K562 (cell line): ENCODE data around the gene EPB42. TPM values are rescaled to one million over a fixed set of nuclear protein-coding genes. Genes with fewer than 3 reads are reported as not detected.

Experiments used
- ASH1L ChIP-seq: fragments of 450-650 bp; IDR thresholded peaks from 2 replicates; pipeline ENCODE4 v1.6.1; 2018; ENCODE audit warnings: borderline replicate concordance, mild to moderate bottlenecking, low read depth; ENCODE audit not compliant: partially characterized antibody
- ATF6 ChIP-seq: sonication (generic); formaldehyde crosslinking; IDR thresholded peaks from 2 replicates; pipeline ENCODE4 v1.4.0; 2020; ENCODE audit warnings: mild to moderate bottlenecking, missing genetic modification reagents
- BRCA1 ChIP-seq, 2 experiments: fragments of 450-650 bp in 1 of 2; sonication (generic) in 1 of 2; formaldehyde crosslinking in 1 of 2; IDR thresholded peaks; 2 replicates each; pipeline versions ENCODE4 v1.5.0 to v1.6.1; 2017 to 2020; ENCODE audit warnings: mild to moderate bottlenecking in 1 of 2, missing genetic modification reagents in 1 of 2
- CEBPZ ChIP-seq: fragments of 150-350 bp; IDR thresholded peaks from 2 replicates; pipeline ENCODE4 v1.6.1; 2014; ENCODE audit warnings: low read depth, mild to moderate bottlenecking, low read length, borderline replicate concordance
- CXXC5 ChIP-seq: fragments of 250-450 bp; sonication (Bioruptor Pico); IDR thresholded peaks from 2 replicates; pipeline ENCODE4 v1.8.0; 2022; ENCODE audit warnings: inconsistent platforms, mild to moderate bottlenecking, moderate library complexity
- EZH2 ChIP-seq: IDR thresholded peaks from 2 replicates; pipeline ENCODE4 v1.6.1; 2012; ENCODE audit warnings: low read depth, mild to moderate bottlenecking, inconsistent platforms, low read length, borderline replicate concordance
- FOXJ3 ChIP-seq: sonication (generic); formaldehyde crosslinking; IDR thresholded peaks from 2 replicates; pipeline ENCODE4 v1.4.0; 2020; ENCODE audit warnings: mild to moderate bottlenecking, missing genetic modification reagents
- ILK ChIP-seq: fragments of 450-650 bp; IDR thresholded peaks from 2 replicates; pipeline ENCODE4 v1.6.1; 2016; ENCODE audit warnings: missing genetic modification characterization, low read depth, mild to moderate bottlenecking, missing compliant biosample characterization, moderate library complexity, borderline replicate concordance
- LCOR ChIP-seq: sonication (generic); formaldehyde crosslinking; IDR thresholded peaks from 2 replicates; pipeline ENCODE4 v1.8.0; 2022; ENCODE audit warnings: mild to moderate bottlenecking, missing genetic modification reagents
- SNIP1 ChIP-seq: fragments of 450-650 bp; IDR thresholded peaks from 2 replicates; pipeline ENCODE4 v1.7.1; 2017; ENCODE audit warnings: low read depth, mild to moderate bottlenecking
- TOE1 ChIP-seq, 2 experiments: fragments of 450-650 bp in 1 of 2; sonication (generic) in 1 of 2; formaldehyde crosslinking in 1 of 2; IDR thresholded peaks; 2 replicates each; pipeline versions ENCODE4 v1.7.1 to v1.8.0; 2016 to 2022; ENCODE audit warnings: borderline replicate concordance in 2 of 2, mild to moderate bottlenecking in 2 of 2, antibody characterized with exemption in 1 of 2, inconsistent platforms in 1 of 2, low read depth in 1 of 2, missing genetic modification reagents in 1 of 2, moderate library complexity in 1 of 2
- XRCC4 ChIP-seq: IDR thresholded peaks from one replicate; pipeline ENCODE4 v1.6.1; 2011; ENCODE audit not compliant: insufficient read depth, insufficient read length; ENCODE audit errors: extremely low read depth
- ZFX ChIP-seq: sonication (generic); formaldehyde crosslinking; IDR thresholded peaks from 2 replicates; pipeline ENCODE4 v1.8.0; 2022; ENCODE audit warnings: mild to moderate bottlenecking, missing genetic modification reagents, moderate library complexity
- ZNF324 ChIP-seq: fragments of 250-450 bp; sonication (Bioruptor Pico); IDR thresholded peaks from 2 replicates; pipeline ENCODE4 v1.4.0; 2020; ENCODE audit warnings: mild to moderate bottlenecking
- ZNF507 ChIP-seq: conservative IDR thresholded peaks from 2 replicates; pipeline ENCODE4 v1.6.1; 2017; ENCODE audit warnings: missing genetic modification characterization, missing compliant biosample characterization
- ZNF717 ChIP-seq: fragments of 250-450 bp; sonication (Bioruptor Pico); IDR thresholded peaks from 2 replicates; pipeline ENCODE4 v1.5.0; 2021
- ZNF764 ChIP-seq: fragments of 250-450 bp; sonication (Bioruptor Pico); IDR thresholded peaks from 2 replicates; pipeline ENCODE4 v1.4.0; 2020; ENCODE audit warnings: low read depth, mild to moderate bottlenecking, moderate library complexity
- polyA plus RNA-seq, 8 experiments: library from polyadenylated mRNA; depleted of rRNA in 4 of 8; stranded (reverse) in 5 of 8; unstranded in 3 of 8; fragments of >200 nt; fragmentation: Nextera tagmentation in 2 of 8; fragmentation: Illumina TruSeq in 1 of 8; extraction: Ambion mirVana in 2 of 8; extraction: Trizol in 1 of 8; gene quantifications; 2 replicates each; pipeline versions ENCODE4 v1.2.1 to v1.2.3, GENCODE V29; 2011 to 2014; ENCODE audit warnings: inconsistent platforms in 1 of 8, missing spikeins in 1 of 8
- total RNA-seq, 7 experiments: library from RNA; depleted of rRNA in 6 of 7; stranded (reverse); fragments of >200 nt in 6 of 7; fragmentation: Illumina TruSeq in 2 of 7; extraction: Trizol in 2 of 7; gene quantifications; 2 replicates each; pipeline versions ENCODE4 v1.2.1 to v1.2.3, GENCODE V29; 2011 to 2021; ENCODE audit warnings: low replicate concordance in 1 of 7
- TF ChIP-seq, protein P1 (sequence below): fragments of 450-650 bp; formaldehyde crosslinking; IDR thresholded peaks from 2 replicates; pipeline ENCODE4 v1.4.0; 2022; ENCODE audit warnings: missing genetic modification characterization
- TF ChIP-seq, protein P2 (sequence below): fragments of 250-450 bp; sonication (Bioruptor Pico); IDR thresholded peaks from 2 replicates; pipeline ENCODE4 v1.6.1; 2021; ENCODE audit warnings: mild to moderate bottlenecking

EPB42 gene
- total and polyA plus RNA-seq, 9 of the 15 experiments (the other 6 are each of a cell fraction or from before 2014, with no cell fraction given): 0.38 to 2.3 (median 1.4) TPM

GRCh38 chr15:43220991-43221403 is at the start of gene EPB42 (continued):
- TF ChIP-seq TOE1 (IDR thresholded peaks at IDR 0.05; ENCODE audit: borderline replicate concordance) (no peak), TOE1 (CRISPR knock-in tag; IDR thresholded peaks at IDR 0.05; ENCODE audit: borderline replicate concordance, low read depth) (no peak), ZNF324 (CRISPR knock-in tag) (no peak), EZH2 (no peak), LCOR (CRISPR knock-in tag) (peak; percentile 32; the same call in 1 of the 2 replicates), ZNF764 (CRISPR knock-in tag) (no peak), ASH1L (no peak), SNIP1 (no peak), ZNF717 (CRISPR knock-in tag) (0 out of 2 replicates have a peak, but pooled peaks have one; percentile 35), CXXC5 (peak; percentile 72), ILK (tag) (no peak), ATF6 (CRISPR knock-in tag) (no peak), XRCC4 (no peak), ZNF507 (tag) (no peak), FOXJ3 (CRISPR knock-in tag) (no peak), ZFX (CRISPR knock-in tag) (peak; percentile 29; the same call in 1 of the 2 replicates), CEBPZ (no peak), BRCA1 (IDR thresholded peaks at IDR 0.05) (no peak), BRCA1 (CRISPR knock-in tag; IDR thresholded peaks at IDR 0.05) (no peak)
- TF ChIP-seq, protein P1, sequence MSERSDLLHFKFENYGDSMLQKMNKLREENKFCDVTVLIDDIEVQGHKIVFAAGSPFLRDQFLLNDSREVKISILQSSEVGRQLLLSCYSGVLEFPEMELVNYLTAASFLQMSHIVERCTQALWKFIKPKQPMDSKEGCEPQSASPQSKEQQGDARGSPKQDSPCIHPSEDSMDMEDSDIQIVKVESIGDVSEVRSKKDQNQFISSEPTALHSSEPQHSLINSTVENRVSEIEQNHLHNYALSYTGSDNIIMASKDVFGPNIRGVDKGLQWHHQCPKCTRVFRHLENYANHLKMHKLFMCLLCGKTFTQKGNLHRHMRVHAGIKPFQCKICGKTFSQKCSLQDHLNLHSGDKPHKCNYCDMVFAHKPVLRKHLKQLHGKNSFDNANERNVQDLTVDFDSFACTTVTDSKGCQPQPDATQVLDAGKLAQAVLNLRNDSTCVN (CRISPR knock-in tag): no peak
- TF ChIP-seq, protein P2, sequence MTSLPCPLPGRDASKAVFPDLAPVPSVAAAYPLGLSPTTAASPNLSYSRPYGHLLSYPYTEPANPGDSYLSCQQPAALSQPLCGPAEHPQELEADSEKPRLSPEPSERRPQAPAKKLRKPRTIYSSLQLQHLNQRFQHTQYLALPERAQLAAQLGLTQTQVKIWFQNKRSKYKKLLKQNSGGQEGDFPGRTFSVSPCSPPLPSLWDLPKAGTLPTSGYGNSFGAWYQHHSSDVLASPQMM: no peak
